HG03039 (cell line): ENCODE results near the gene BRSK2.

Experiments used
- ATAC-seq: cut with Tn5 transposase; IDR thresholded peaks from one replicate; pipeline ENCODE4 v1.9.1; 2021; ENCODE audit warnings: mild to moderate bottlenecking, moderate library complexity; ENCODE audit not compliant: unreplicated experiment

Gene BRSK2

DNA sequence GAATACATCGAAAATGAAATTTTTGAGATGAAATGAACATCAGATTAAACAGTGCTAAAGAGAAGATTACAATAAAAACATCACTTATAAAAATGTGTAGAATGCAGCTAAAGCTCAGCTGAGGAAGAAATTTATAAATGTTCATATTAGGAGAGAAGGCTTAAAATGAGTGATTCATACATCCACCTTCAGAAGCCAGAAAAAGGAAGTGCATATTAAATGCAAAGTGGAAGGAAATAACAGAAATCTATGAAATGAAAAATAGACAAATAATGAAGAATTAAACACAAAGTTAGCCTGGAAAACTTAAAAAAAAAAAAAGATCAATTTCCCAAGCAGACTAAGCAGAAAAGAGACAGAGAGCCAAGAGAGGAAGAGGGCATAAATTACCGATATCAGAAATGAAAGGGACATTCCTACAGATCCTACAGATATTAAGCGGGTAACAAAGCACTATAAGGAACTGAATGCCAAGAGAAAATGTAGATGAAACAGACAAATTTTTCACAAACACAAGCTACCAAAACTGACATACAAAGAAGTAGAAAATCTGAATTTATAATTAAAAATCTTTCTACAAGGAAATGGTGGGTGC, 104.0 kb downstream of the BRSK2 start:
- no peak for ATAC-seq

DNA sequence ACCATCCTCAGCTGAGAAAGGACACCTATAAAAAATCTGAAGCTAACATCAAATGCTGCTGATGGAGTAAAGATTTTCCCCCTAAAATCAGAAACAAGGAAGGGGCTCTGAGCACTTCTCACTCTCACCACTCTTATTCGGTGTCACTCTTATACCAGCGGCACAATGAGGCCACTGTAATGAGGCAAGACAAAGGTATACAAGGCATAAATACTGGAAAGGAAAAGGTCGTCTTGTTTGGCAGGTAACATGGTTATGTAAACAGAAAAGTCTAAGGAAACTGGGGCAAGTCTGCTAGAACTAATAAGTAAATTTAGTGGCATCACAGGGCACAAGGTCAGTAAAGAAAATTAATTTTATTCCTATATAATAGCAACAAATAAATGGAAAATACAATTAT, 104.9 kb downstream of the BRSK2 start:
- no peak for ATAC-seq

DNA sequence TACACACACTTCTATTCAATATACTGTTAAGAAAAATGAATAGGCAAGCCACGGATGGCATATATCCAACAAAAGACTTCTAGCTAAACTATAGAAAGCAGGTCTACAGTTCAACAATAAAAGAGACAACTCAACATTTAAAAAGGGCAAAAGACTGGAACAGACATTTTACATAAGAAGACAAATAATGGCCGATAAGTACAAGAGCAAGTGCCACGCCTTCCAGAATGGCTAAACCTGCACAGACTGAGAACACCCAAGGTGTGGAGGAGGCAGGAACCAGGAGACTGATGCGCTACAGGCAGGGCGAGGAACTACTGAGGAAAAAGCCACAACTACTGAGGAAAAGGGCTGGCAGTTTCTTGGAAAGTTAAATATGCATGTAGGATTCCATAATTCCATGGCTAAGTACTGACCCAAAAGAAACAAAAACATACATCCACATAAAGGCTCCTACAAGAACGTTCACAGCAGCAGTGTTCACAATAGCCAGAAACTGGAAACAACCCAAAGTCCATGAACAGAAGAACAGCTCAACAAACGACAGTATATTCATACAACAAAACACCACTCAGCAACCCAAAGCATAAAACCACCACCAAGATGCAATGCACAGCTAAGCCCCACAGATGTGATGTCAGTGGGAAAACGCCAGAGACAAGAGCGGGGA, 106.5 kb downstream of the BRSK2 start:
- no peak for ATAC-seq

DNA sequence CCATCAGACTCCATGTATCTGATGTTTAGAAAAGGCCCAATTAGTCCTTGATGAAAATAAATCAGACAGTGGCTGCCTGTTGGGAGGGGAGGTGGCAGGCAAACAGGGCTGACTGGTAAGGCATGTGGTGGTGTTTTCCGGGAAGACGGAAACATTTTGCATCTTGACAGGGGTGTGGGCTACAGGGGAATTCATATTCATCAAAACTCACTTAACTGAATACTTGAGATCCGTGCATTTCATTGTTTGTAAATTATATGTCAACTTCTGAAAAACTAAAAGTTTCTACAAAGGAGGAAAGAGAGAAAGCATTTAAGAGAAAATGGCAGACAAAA, 107.0 kb downstream of the BRSK2 start:
- ATAC-seq: no peak

DNA sequence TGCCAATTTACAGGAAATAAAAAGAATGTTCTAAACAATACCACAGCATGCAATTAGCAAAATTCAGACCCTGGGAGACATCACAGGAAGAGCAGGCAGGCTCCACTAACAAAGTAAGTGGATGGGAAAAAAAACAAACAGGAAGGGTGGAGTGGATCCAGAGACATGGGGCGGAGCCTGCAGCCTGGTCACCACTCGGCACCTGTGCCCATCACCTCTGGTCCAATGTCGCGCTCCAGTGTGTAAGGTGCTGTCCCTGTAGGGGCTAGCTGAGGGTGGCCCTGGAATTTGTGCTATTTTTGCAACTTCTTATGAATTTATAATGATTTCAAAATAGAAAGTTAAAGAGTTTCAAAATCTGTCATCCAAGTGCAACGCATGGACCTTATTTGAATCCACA, 107.9 kb downstream of the BRSK2 start:
- no peak for ATAC-seq

DNA sequence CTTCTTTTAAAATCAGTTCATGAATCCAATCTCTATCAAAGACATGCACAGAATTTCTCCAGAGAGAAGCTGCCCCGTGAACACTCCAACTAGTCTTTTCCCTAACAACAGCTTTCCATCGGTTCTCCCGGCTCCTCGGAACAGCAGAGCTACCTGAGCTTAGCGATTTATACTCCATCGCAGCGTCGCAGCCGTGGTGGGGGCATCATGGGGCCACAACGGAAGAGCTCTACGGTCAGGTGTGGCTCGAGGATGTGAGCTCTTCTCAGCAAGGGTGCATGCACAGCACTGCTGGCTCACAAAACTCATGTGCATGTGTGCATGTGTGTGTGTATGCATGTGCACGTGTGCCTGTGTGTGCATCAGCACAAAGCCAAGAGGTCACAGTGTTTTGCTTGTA, 108.5 kb downstream of the BRSK2 start:
- ATAC-seq: no peak

DNA sequence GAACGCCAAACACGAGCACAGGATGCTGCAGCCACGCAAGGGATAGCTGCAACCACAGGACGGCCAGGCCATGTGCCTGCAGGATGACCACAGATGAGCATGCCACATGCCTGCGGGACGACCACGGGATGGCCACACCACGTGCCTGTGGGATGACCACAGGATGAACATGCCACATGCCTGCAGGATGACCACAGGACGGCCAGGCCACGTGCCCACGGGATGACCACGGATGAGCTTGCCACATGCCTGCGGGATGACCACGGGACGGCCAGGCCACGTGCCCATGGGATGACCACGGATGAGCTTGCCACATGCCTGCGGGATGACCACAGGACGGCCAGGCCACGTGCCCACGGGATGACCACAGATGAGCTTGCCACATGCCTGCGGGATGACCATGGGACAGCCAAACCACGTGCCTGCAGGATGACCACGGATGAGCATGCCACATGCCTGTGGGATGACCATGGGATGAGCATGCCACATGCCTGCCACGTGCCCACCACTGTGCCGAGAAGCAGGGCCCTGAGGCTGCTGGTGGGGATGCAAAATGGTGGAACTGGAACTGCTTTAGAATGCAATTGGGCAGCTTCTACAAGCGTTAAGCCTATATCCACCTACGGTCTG, 109.6 kb downstream of the BRSK2 start:
- ATAC-seq: no peak

DNA sequence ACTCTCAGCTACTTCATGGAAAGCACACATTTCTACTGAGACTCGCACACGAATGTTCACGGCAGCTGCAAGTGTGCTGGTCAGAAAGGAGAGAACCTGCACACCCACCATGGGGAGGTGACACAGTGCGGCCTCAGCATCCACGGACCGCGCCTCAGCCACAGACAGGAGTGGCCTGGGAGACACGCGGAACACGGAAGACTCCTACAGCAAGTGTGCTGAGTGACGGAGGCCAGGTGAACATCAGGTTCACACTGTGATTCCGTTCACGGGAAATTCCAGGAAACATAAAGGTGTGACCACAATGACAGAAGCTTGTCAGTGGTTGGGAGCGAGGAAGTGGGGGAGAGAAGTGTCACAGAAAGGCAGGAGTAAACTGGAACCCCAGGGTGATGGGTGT, 110.2 kb downstream of the BRSK2 start:
- ATAC-seq: no peak

DNA sequence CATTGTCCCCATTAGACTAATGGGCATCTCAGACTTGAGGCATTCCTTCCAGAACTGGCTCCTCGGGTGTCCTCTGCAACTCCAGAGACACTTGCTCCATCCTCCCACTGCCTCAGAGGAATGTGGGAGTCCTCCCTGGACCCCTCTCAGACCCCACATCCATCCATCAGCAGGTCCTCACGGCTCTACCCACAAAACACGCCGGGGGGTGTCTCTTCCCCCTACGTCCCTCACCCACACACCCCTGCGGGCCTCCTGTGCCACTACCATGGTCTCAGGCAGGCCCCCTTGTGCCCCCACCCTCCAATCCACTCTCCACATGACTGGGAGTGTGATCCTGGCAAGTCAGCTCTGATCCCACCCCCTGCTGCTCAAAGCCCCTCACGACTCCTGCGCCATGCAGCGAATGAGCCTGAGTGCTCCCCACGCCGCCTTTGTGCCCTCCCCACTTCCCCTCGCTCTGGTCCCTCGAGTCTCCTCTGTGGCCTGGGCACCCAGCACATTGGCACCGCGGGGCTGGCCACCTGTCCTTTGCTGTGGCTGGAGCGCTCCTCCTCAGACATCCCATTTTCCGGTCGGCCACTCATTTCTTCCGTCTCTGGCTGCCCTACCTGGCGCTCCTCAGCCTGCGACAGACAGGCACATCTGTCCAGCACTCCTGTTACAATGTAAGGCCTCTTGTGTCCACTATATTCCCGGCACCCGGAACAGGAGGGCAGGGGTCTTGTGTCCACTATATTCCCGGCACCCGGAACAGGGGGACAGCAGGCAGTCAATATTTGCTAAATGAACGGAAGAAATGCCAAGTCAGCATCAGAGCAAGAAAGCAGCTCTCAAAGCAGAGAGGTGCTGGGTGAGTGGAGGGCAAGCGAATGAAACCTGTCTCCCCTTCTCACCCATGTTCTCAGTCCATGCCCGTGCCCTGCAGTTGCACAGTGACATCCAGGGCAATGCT, 111.0 kb downstream of the BRSK2 start:
- no peak for ATAC-seq

DNA sequence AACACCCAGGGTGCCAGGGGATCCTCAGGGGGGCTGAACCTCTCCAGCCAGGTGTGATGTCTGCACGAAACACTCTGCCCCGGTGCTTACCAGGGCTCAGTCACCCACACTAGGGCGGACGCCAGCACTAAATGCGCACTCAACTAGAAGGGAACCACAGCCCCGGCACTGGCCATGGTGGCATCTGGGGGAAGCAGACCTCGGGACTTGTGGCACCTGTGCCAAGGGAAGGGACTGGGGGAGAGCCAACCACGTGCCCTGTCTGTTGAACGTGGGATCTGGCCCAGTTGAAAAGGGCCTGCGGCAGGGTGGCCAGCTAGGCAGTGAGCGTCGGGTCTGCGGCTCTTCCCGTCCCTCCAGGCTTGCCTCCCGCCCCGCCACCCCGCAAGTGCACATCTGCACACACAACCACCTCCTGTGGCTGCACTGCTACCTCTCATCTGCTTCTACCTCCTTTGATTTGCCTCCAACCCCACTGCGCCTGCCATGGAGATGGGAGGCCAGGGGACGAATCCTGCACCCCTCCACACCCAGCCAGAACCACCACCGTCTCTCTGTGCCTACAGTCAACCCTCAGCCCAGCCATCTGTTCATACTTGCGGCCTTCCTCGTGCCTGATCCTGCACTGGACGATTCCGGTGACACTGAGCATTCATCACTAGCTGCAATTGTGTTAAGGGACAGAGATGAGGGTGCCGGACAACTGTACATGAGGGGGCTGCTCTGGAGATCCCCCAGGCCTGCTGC, 111.9 kb downstream of the BRSK2 start:
- no peak for ATAC-seq

DNA sequence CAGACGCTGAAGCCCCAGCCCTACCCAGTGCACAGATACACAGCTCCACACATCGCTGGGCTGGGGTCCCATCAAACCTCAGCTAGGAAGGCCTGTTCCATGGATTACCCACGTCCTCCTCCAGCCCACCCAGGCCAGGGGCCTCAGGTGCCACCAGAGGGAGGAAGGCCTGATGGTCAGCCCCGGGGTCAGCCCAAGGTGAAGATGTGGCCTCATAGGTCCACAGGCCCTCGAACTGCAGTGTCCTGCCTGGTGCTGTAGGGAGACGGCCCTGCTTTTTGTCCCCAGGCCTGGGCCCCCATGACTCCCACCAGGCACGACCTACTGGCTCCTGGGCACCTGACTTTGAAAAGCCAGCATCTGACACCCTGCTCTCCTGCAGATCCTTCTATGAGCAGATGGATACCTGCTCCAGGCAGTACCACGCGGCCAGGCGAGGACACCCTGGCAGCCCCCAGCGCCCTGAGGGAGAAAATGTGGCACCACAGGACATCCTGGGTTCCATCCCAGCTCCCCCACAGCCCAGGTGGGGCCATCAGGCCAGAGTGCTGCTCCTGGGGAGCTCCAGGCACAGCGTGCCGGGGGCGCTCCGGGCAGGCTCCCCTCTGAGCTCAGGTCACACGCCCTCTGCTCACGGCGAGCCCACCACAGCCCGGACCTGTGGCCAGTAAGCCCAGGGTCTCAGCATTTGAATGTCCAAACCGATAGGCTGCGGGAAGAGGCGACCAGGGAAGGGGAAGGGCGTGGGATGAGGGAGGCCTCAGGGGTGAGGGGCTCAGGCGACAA, 112.6 kb downstream of the BRSK2 start:
- no peak for ATAC-seq

DNA sequence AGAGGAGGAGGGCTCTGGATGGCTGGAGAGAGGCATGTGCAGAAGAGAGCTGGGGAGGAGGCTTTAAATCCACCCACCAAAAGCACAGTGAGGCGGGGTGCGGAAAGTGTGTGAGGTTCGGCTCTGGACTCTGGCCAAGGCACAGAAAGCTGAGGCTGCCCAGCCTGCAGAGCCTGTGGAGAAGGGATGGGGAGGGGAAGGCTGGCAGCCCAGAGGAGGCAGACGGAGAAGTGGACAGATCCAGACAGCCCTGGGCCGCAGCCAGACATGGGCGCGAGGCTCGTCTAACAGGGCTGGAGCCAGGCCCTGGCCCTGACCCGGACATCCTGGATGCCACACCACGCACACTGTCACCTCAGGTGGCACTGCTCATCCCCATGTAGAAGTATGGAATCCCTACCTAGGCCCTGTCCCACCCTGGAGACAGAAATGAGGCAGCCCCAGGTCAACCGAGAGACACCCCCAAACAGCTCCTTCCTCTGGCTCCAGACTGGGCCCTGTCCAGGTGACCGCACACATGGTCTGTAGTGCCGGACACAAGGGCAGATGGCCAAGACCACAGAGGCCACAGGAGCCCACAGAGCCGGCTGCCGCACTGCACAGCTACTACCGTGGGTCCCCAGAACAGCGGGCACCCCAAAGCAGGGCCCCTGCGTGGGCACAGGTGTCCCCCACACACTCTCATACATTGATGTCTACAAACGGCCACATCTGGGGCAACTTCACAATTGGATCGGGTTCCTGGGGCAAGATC, 113.4 kb downstream of the BRSK2 start:
- ATAC-seq: no peak

DNA sequence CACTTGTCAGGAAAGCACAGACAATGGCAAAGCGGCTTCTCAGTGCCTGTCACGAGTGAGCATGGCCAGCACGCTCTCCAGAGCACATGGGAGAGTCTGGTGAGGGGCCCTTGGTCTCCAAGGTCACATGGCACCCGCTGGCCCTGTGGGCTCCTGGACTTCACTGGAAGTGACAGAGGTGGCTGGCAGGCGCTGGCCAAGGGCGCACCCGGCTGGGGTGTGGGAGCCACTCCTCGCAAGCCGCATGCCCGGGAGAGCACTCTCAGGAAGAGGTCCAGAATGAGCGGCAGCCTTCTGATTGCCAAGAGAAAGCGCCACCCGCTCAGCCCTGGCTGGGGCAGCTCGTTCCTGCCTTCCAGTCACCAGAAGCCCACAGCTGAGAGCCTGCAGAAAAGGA, 114.0 kb downstream of the BRSK2 start:
- no peak for ATAC-seq

DNA sequence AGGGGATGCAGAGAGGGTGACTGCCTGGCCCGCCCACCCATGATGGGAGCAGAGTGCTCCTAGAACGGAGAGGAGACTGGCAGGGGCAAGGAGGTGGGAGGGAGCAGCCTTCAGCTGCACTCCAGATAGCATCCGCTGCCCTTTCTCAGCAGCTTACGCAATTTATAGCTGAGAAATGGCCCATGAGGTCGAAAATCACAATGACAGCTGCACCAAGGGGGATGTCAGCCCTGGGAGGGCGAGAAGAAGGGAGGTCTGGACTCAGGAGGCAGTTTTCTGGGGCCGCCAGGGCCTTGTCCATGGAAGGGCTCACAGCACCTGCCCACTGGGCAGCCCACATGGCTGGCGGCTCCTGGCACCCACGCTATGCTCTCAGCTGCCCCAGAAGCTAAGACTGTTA, 114.4 kb downstream of the BRSK2 start:
- no peak for ATAC-seq

DNA sequence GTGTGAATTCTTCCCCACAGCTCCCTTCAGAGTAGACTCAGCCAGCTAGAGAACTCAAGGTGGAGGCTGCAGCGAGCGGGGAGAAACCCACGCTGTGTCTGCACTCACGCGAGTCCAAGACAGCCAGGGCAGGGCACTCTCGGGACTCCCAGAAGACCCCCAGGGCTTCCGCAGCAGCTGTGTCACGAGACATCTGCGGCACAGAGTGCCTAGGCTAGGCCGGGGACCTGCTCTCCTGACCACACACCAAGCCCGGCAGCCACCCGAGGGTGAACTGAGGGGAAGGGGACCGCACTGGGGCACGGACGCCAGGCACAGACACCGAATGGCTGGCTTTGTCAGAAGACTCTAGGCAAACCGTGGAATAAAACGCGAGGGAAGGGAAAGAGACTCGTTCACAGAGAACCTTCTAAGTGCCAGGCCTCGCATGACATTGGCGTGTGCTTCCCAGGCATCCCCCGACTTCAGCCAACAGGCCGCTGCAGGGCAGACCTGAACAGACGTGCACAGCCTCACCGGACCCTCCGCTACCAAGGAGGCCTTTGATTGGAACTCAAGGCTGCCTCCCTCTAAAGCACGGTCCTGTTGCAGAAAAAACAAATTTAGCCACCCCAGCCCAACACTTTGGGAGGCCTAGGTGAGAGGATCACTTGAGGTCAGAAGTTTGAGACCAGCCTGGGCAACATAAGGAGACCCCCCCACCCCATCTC, 115.0 kb downstream of the BRSK2 start:
- ATAC-seq: no peak

DNA sequence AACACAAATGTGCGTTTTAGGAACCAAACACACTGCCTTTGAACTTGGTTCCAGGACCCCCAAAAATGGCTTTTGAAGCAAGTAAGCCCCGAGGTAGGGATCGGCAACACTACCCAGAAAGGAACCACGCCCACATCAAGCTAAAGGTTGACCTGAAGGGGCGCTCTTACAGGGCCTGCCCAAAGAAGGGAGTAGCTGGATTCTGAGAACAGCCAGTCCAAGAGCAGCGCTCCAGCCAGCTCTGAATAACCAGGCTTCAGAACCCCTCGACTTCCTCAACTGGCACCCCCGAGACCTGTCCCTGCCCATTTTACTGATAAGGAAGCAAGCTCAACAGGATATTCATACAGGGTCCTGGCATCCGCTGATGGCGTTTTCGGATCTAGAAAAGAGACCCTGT, 115.7 kb downstream of the BRSK2 start:
- ATAC-seq: no peak

DNA sequence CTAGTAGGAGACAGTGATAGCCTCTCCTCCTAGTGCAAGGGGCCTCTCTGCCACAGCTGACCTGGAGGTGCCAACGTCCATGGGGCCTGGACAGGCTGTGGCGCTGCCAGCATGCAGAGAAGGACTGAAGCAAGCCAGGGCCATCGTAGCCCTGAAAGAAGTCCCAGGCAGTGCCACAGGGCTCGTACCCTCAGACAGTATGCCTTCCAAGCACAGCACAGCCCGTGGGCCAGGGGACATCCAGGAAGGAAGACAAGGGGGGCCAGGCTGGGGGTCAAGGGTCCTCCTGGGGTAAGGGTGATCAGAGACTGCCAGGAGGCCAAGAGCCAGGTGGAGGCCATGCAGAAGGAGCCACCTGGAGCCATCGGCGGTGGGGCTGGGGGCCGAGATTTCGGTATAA, 117.2 kb downstream of the BRSK2 start:
- no peak for ATAC-seq

DNA sequence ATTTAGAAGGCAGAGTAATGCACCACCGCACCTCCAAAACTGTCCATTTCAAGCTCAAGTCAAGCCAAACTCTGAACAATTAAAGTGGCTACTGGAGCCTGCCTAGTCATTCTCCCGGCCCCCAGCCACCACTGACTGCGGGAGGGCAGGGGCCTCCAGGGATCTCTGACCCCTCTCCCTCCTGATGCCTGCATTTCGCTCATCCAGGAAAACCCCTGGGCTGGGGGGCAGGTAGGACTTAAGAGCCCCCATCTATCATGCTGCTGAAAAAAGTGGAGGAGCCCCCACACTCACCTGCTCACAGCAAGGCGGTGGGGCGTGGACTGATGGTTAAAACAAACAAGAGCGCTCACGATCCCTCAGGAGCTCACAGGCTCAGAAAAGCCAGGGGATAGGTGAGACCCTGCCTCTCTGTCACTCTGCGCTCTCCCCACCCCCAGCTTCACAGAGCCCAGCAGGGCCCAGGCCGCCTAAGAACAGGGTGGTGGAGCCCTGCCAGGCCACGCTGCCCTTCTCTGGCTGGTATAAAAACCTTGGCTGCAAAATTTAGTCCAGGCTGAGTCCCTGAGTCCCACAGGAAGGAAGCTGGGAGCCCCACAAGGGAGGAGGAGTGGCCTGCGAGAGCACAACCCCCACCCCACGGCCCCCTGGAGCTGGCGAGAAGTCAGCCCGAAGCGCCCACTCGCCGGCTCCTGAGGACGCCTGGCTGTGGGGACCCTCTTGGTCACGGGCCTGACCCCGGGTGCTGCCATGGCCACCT, 117.8 kb downstream of the BRSK2 start:
- no peak for ATAC-seq
